Endodermal cell (in vitro differentiated cells): ENCODE measurements around the gene OTOS. TPM values are rescaled to one million over a fixed set of nuclear protein-coding genes. Genes with fewer than 3 reads are reported as not detected.

ENCODE experiments used
- DNase-seq: peaks from one replicate; pipeline ENCODE4 v3.0.0-alpha.2; 2017
- H3K27ac ChIP-seq: 2 replicates; pipeline ENCODE4 v1.5.1; 2013; ENCODE audit warnings: mild to moderate bottlenecking, low read depth, low read length, moderate library complexity
- H3K27me3 ChIP-seq: 2 replicates; pipeline ENCODE4 v1.6.1; 2013; ENCODE audit warnings: mild to moderate bottlenecking, low read length, moderate library complexity; ENCODE audit not compliant: insufficient read depth, control insufficient read depth, poor library complexity, severe bottlenecking
- H3K36me3 ChIP-seq: 2 replicates; pipeline ENCODE4 v1.7.0; 2013; ENCODE audit warnings: mild to moderate bottlenecking, low read length, moderate library complexity; ENCODE audit not compliant: control insufficient read depth, insufficient read depth
- H3K4me1 ChIP-seq: one replicate; pipeline ENCODE4 v1.7.0; 2013; ENCODE audit warnings: low read length; ENCODE audit not compliant: control insufficient read depth, insufficient read depth
- H3K4me3 ChIP-seq: 2 replicates; pipeline ENCODE4 v1.5.1; 2013; ENCODE audit warnings: mild to moderate bottlenecking, low read length, moderate library complexity
- H3K9ac ChIP-seq: 2 replicates; pipeline ENCODE4 v1.6.1; 2013; ENCODE audit warnings: mild to moderate bottlenecking, low read length, moderate library complexity; ENCODE audit not compliant: poor library complexity, severe bottlenecking; ENCODE audit errors: extremely low read depth
- H3K9me3 ChIP-seq: 2 replicates; pipeline ENCODE4 v1.6.1; 2013; ENCODE audit warnings: mild to moderate bottlenecking, low read length, moderate library complexity; ENCODE audit not compliant: control insufficient read depth
- H3K27ac Mint-ChIP-seq: 2 replicates; pipeline ENCODE4 v1.8.0; 2020; ENCODE audit warnings: mixed read lengths
- H3K27me3 Mint-ChIP-seq: 2 replicates; pipeline ENCODE4 v1.8.0; 2021; ENCODE audit warnings: mild to moderate bottlenecking, mixed read lengths; ENCODE audit not compliant: insufficient read depth
- H3K36me3 Mint-ChIP-seq: 2 replicates; pipeline ENCODE4 v1.8.0; 2020; ENCODE audit warnings: low read depth, mixed read lengths
- H3K4me1 Mint-ChIP-seq: 2 replicates; pipeline ENCODE4 v1.8.0; 2020; ENCODE audit warnings: mixed read lengths
- H3K4me3 Mint-ChIP-seq: 2 replicates; pipeline ENCODE4 v1.8.0; 2020; ENCODE audit warnings: mild to moderate bottlenecking, moderate library complexity, mixed read lengths
- H3K9me3 Mint-ChIP-seq: 2 replicates; pipeline ENCODE4 v1.8.0; 2020; ENCODE audit warnings: mild to moderate bottlenecking, mixed read lengths
- CTCF ChIP-seq: fragments of 200-600 bp; sonication (generic); conservative IDR thresholded peaks from 2 replicates; pipeline ENCODE4 v1.5.0; 2021; ENCODE audit warnings: antibody characterized with exemption, mild to moderate bottlenecking
- WGBS, 2 experiments: methylation state at CpG; one replicate each; pipeline versions ENCODE4 v1.1.5 to v1.1.7; 2013; ENCODE audit warnings: missing lambda C conversion rate in 2 of 2, mixed read lengths in 1 of 2; ENCODE audit not compliant: insufficient coverage in 1 of 2, insufficient read length in 1 of 2; 5-methylcytosine and 5-hydroxymethylcytosine counted together
- long read RNA-seq, 4 experiments: library from polyadenylated mRNA in 2 of 4; library from RNA in 1 of 4; library from capped mRNA in 1 of 4; stranded (forward) in 3 of 4; unstranded in 1 of 4; transcript quantifications; one replicate each; pipeline ENCODE4 v2.0.0, GENCODE V29; 2020 to 2021; ENCODE audit warnings: inconsistent platforms in 1 of 4
- polyA plus RNA-seq, 2 experiments: library from polyadenylated mRNA; stranded (reverse); fragments of 50-300 nt; gene quantifications; one replicate each; pipeline ENCODE4 v1.2.3, GENCODE V29; 2013
- total RNA-seq, 2 donors: library from RNA; stranded (reverse); fragmentation: NEBNext Ultra II Directional in 1 of 2; extraction: Animal tissue kit (Norgen Biotek cat#: 25700) in 1 of 2; gene quantifications; 2 replicates in 1 of 2; 3 replicates in 1 of 2; pipeline ENCODE4 v1.2.1, GENCODE V29; 2021

Gene OTOS
- total RNA-seq, result not detected
- not detected for polyA plus RNA-seq (2013, experiment 1 of 2)
- polyA plus RNA-seq (2013, experiment 2 of 2), result not detected
- long read RNA-seq, experiment 1, result 0 reads
- long read RNA-seq, experiment 2, result 0 reads
- long read RNA-seq, experiment 3, result 0 reads
- long read RNA-seq, experiment 4, result 0 reads

DNA sequence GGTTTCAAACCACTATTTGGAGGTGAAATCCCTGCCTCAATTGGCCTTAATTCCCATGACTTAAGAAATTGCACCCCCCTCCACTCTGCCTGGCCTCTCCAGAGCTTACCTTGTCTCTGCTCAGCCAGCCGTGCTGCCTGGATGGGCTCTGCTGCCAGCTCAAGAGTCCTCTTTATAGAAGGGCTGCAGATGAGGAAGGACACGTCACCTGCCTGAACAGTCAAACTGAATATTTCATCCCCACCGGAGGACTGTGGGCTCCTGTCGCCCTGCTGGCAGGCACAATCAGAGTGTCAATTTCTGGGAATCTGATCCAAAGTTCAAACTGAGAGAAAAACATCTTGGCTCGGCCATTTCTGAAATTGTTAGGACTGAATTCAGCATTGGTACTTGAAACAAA lies at the start of gene OTOS:
Gene OTOS, minus strand, starts transcription at position 148 of the 400 bp plus-strand sequence. CDS start 332 bp downstream, outside the sequence.
- Histone ChIP-seq H3K27me3 (no peaks in the 10 kb centered on the region), H3K4me3 (no peak within 1 kb of the TSS), H3K9me3 (no peaks in the 10 kb centered on the region), H3K4me1 (no peaks in the 10 kb centered on the region), H3K36me3 (no peaks in the 10 kb centered on the region), H3K9ac (no peak within 1 kb of the TSS), H3K27ac (no peak within 1 kb of the TSS)
- H3K9me3 Mint-ChIP-seq, result no peaks in the 10 kb centered on the region
- H3K27ac Mint-ChIP-seq, result no peak within 1 kb of the TSS
- H3K4me3 Mint-ChIP-seq, result no peak within 1 kb of the TSS
- peaks cover 16% of the 10 kb centered on the region for H3K27me3 Mint-ChIP-seq
- WGBS, 2 experiments, result 83 to 94% methylated on average over 4 to 5 of the region's 5 CpGs
- no peak for TF ChIP-seq CTCF
- peaks cover 10% of the 10 kb centered on the region for H3K4me1 Mint-ChIP-seq
- no peak for DNase-seq
- H3K36me3 Mint-ChIP-seq, result no peaks in the 10 kb centered on the region

DNA sequence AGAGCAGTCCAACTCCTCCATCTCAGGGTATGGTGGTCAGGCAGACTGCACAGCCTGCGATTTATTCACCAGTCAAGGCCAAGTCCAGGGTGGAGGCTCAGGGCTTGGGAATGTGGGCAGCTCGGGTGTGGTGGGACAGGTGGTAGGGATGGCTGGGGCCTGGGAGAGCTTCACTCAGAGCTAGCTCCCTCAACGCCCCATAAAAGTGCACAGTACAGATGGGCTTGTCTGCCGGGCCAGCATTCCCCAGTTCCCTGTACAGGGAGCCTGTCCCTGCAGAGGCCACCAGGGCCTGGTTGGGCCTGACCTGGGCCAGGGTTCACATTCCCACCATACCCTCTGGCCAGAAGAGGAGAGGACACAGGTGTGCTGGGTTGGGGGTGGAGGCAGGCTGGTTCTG lies 49.2 kb upstream of the OTOS start:
- no peak overlapping the region for H3K27ac ChIP-seq
- Mint-ChIP-seq H3K4me3 (no peak overlapping the region), H3K27ac (no peak overlapping the region), H3K27me3 (peaks cover 13% of the 10 kb centered on the region), H3K4me1 (peaks cover 3% of the 10 kb centered on the region), H3K9me3 (peaks cover 25% of the 10 kb centered on the region), H3K36me3 (no peaks in the 10 kb centered on the region)
- TF ChIP-seq CTCF, result no peak
- WGBS, 2 experiments, result 80 to 89% methylated on average over 2 to 4 of the region's 4 CpGs
- peaks cover 7% of the 10 kb centered on the region for H3K9me3 ChIP-seq
- H3K4me3 ChIP-seq, result no peak overlapping the region
- no peaks in the 10 kb centered on the region for H3K27me3 ChIP-seq
- no peaks in the 10 kb centered on the region for H3K4me1 ChIP-seq
- no peak overlapping the region for H3K9ac ChIP-seq
- no peaks in the 10 kb centered on the region for H3K36me3 ChIP-seq
- peak; percentile 15 for DNase-seq

- Histone ChIP-seq H3K9ac (no peak overlapping the region), H3K27ac (no peak overlapping the region), H3K27me3 (no peaks in the 10 kb centered on the region), H3K4me3 (no peak overlapping the region), H3K9me3 (peaks cover 7% of the 10 kb centered on the region), H3K36me3 (no peaks in the 10 kb centered on the region), H3K4me1 (no peaks in the 10 kb centered on the region)
- Mint-ChIP-seq H3K27ac (no peak overlapping the region), H3K27me3 (peaks cover 15% of the 10 kb centered on the region), H3K9me3 (peaks cover 25% of the 10 kb centered on the region), H3K4me3 (no peak overlapping the region), H3K36me3 (no peaks in the 10 kb centered on the region), H3K4me1 (no peaks in the 10 kb centered on the region)
- WGBS, 2 experiments, result 91% methylated on average over 5 to 10 of the region's 10 CpGs
- no peak for TF ChIP-seq CTCF
- peak; percentile 9 for DNase-seq
Observed at GRCh38 chr2:240187989-240188590, 47.6 kb upstream of the OTOS start.
